HG03460 (cell line): ENCODE measurements around the gene CCDC201.
"Not testable (repeated sequence)": the region's sequence is repeated elsewhere in the genome, so short reads cannot be mapped to it uniquely, and the experiment has no call there.

Experiments used
- ATAC-seq: cut with Tn5 transposase; IDR thresholded peaks from one replicate; pipeline ENCODE4 v1.9.1; 2021; ENCODE audit not compliant: unreplicated experiment

Gene CCDC201

GRCh38 chr7:45827731-45828130 is 45.2 kb downstream of the CCDC201 start:
- not testable (repeated sequence) for ATAC-seq

DNA sequence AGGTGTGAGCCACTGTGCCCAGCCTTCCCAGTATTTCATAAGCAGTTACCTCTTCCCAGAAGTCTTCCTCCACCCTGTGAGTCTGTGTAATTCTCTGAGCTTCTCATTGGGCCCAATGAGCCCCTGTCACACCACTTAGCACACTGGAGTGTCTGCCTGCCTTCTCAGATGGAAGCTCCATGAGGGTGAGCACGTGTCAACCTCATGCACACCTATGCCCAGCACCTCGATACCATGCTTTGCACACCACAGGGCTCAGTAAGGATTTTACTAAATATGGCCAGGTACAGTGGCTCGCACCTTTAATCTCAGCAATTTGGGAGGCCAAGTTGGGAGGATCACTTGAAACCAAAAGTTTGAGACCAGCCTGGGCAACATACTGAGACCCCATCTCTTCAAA is 46.3 kb downstream of the CCDC201 start:
- ATAC-seq: not testable (repeated sequence)

DNA sequence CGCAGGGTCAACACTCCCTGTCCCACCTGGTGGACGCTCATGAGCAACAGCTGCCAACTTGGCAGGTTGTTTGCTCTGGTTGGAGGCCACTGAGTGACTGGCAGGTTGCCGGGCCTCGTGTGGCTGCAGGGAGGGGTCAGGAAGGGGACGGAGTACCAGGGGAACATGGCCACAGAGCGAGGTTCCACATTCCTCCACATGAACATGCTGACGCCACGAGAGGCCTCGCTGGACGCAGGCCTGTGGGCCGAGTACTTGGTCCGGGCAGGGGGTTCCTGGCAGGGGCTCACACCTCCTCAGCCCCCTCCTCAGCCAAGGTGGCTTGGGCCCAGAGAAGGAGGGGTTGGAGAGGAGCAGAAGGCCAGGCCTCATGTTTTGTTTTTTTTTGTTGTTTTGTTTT is 54.1 kb downstream of the CCDC201 start:
- ATAC-seq: not testable (repeated sequence)

- not testable (repeated sequence) for ATAC-seq
These were observed 55.0 kb downstream of the CCDC201 start for GRCh38 chr7:45817913-45818312.

- ATAC-seq: not testable (repeated sequence)
These were observed 55.9 kb downstream of the CCDC201 start for GRCh38 chr7:45817016-45817415.

- not testable (repeated sequence) for ATAC-seq
These were observed 58.4 kb downstream of the CCDC201 start for GRCh38 chr7:45814216-45815118.

DNA sequence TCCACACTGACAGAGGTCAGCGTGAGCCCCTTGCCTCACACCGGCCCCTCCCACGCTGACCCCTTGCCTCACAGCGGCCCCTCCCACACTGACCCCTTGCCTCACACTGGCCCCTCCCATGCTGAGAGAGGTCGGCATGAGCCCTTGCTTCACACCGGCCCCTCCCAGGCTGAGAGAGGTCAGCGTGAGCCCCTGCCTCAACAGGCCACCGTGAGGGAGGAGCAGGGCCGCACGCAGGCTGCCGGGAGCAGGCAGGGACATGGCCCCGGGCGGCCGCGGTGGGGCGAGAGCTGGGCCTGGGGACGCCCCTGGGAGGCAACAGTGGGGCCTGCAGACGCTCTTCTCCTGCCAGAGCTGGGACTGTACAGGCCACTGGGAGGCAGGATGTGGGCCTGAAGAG is 59.1 kb downstream of the CCDC201 start:
- ATAC-seq: not testable (repeated sequence)

DNA sequence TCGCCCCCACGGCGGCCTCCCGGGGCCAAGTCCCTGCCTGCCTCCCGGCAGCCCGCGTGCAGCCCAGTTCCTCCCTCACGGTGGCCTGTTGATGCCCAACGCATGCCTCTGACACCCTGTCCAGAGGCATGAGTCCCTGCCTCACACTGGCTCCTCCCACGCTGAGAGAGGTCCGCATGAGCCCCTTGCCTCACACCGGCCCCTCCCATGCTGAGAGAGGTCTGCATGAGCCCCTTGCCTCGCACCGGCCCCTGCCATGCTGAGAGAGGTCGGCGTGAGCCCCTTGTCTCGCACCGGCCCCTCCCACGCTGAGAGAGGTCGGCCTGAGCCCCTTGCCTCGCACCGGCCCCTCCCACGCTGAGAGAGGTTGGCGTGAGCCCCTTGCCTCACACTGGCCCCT is 59.9 kb downstream of the CCDC201 start:
- ATAC-seq: no peak

GRCh38 chr7:45811652-45812234 is 61.1 kb downstream of the CCDC201 start:
- ATAC-seq: not testable (repeated sequence)

DNA sequence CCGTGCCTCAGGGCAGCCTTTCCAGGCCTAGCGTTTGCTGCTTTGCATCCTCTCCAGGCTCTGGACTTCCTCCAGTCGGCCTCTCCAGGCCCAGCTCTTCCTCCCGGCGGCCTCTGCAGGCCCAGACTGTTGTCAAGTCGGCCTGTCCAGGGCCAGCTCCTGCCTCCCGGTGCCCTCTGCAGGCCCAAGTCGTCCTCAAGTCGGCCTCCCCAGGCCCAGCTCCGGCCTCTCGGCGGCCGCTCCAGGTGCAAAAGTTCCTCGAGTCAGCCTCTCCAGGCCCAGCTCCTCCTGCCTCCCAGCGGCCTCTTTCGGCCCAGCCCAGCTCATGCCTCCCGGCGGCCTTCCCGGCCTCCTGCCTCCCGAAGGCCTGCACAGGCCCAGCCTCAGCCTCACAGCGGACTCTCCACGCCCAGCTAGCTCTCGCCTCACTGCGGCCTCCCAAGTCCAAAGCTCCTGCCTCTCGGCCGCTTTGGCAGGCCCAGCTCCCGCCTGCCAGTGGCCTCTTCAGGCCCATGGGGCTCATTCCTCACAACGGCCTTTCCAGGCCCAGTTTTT is 62.4 kb downstream of the CCDC201 start:
- ATAC-seq: not testable (repeated sequence)
